Ovary (tissue), 3 donors: ENCODE measurements around the gene VWA5B2.

Experiments
- POLR2A ChIP-seq: fragments of 450-650 bp; IDR thresholded peaks from one replicate; pipeline ENCODE4 v1.6.1; 2017; ENCODE audit warnings: antibody characterized with exemption, mild to moderate bottlenecking, moderate library complexity
- TF ChIP-seq, protein P1 (sequence below), 3 donors: fragments of 450-650 bp in 2 of 3; fragments of 200-600 bp in 1 of 3; IDR thresholded peaks; one replicate each; pipeline versions ENCODE4 v1.5.1 to v1.8.0; 2016 to 2022; ENCODE audit warnings: antibody characterized with exemption in 3 of 3, mild to moderate bottlenecking in 1 of 3
- donor health status: DM: no; HTN: no; CAD: no.

DNA sequence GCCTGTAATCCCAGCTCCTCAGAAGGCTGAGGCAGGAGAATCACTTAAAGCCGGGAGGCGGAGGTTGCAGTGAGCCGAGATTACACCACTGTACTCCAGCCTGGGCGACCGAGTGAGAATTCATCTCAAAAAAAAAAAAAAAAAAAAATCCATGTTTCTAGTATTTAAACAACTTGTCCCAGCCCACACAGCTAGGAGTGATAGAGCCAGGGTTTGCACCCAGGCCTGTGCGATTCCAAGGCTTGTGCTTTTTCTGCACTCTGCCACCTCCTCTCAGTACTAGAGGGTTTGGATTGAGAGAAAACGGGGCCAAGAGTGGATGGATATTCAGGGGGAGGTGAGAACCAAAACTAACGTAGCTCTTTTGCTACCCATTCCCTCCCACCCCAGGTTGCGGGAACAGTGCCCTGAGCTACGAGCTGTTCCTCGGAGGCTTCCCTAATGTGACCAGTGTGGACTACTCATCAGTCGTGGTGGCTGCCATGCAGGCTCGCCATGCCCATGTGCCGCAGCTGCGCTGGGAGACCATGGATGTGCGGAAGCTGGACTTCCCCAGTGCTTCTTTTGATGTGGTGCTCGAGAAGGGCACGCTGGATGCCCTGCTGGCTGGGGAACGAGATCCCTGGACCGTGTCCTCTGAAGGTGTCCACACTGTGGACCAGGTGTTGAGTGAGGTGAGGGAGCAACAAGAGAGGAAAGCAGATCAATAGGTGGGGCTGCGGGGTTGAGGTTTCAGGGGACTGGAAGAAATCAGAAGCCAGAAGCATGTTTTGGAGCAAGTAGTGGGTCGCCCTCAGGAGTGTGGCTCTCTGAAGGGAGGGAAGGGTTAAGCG lies 27.9 kb downstream of the VWA5B2 start:
- no peak for TF ChIP-seq POLR2A
- TF ChIP-seq, protein P1, sequence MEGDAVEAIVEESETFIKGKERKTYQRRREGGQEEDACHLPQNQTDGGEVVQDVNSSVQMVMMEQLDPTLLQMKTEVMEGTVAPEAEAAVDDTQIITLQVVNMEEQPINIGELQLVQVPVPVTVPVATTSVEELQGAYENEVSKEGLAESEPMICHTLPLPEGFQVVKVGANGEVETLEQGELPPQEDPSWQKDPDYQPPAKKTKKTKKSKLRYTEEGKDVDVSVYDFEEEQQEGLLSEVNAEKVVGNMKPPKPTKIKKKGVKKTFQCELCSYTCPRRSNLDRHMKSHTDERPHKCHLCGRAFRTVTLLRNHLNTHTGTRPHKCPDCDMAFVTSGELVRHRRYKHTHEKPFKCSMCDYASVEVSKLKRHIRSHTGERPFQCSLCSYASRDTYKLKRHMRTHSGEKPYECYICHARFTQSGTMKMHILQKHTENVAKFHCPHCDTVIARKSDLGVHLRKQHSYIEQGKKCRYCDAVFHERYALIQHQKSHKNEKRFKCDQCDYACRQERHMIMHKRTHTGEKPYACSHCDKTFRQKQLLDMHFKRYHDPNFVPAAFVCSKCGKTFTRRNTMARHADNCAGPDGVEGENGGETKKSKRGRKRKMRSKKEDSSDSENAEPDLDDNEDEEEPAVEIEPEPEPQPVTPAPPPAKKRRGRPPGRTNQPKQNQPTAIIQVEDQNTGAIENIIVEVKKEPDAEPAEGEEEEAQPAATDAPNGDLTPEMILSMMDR (IDR thresholded peaks at IDR 0.05), result no peak
